Measurements from ENCODE around the gene SF3B1. TPM values are rescaled to one million over a fixed set of nuclear protein-coding genes. Genes with fewer than 3 reads are reported as not detected.

The SF3B1 gene
- total and polyA plus RNA-seq, 2 of the 13 experiments (the other 11 are each of a cell fraction or from before 2014, with no cell fraction given), result 387 to 750 TPM

DNA sequence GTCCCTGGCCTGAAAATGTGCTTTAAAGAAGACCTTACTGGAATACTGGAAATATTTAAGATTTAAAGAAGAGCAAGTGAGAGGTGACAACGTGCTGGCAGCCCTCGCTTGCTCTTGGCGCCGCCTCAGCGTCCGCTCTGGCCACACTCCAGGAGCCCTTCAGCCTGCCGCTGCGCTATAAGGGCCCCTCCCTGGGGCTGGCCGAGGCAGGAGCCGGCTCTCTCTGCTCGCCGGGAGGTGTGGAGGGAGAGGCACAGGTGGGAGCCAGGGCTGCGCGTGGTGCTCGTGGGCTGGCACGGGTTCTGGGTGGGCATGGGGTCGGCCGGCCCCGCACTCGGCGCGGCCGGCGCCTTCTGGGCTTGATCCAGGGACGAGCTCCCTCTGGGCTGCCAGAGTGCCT lies 15.6 kb upstream of the SF3B1 start:
- no TSS peak for BruUV-seq (replicated peaks)
- 97% methylated on average over 25 of the region's 25 CpGs for WGBS (ENCODE audit: low lambda C conversion rate)
- Histone ChIP-seq H3K79me2 (ENCODE audit: insufficient read depth, low read length) (peaks cover 26% of the 10 kb centered on the region), H4K20me1 (ENCODE audit: insufficient read depth, low read length) (no peaks in the 10 kb centered on the region), H3K4me2 (ENCODE audit: low read depth, low read length) (no peak overlapping the region), H3K4me3 (replicated peaks in 1 of 3; ENCODE audit: insufficient read depth in 1 of 3, low read depth in 2 of 3, low read length in 3 of 3) (no peak overlapping the region), H3K27me3 (ENCODE audit: control insufficient read depth in 1 of 2, insufficient read depth in 2 of 2, low read length in 2 of 2) (no peaks in the 10 kb centered on the region; a peak in 1 of 5 replicates), H3K4me1 (ENCODE audit: insufficient read depth, low read length) (peaks cover 19% of the 10 kb centered on the region), H3K9ac (ENCODE audit: insufficient read depth, low read depth, low read length) (no peak overlapping the region), H3K36me3 (replicated peaks in 1 of 2; ENCODE audit: control insufficient read depth in 1 of 2, insufficient read depth in 2 of 2, low read length in 2 of 2) (no peaks in the 10 kb centered on the region), H2AFZ (ENCODE audit: low read length) (no peak overlapping the region), H3K9me3 (ENCODE audit: low read length) (no peaks in the 10 kb centered on the region), H3K27ac (ENCODE audit: extremely low read length, insufficient read depth, low read length) (no peak overlapping the region)
- DNase-seq (ENCODE audit: low spot score) (no peak), ATAC-seq (no peak), FAIRE-seq (no peak)
- intact Hi-C loops (cut with micrococcal nuclease; ENCODE audit: unreplicated experiment), result loop anchor here (5.0 kb wide), 1 partner anchor 257 kb away; the partner anchor contains the start of gene MARS2
- POLR2A ChIA-PET, result interaction anchor here (0.7 to 8.2 kb wide), 17 partner anchors 10 to 1794 kb away, joined by 3 to 306 read pairs (median 8); partner anchors contain the start of genes HSPD1, HSPE1, MARS2 and MOB4
- CTCF ChIA-PET (ENCODE audit: low intra/inter-chr PET ratio, low total read pairs), result no interaction called here
- in situ Hi-C loops (cut with HindIII; ENCODE audit: extremely low pct_ligation_motif_present, low pct_unique_long_range_greater_than_20kb), result no loop called here
- TF ChIP-seq ZNF333 (CRISPR knock-in tag; IDR thresholded peaks at IDR 0.05; ENCODE audit: borderline replicate concordance) (peak; percentile 21; the same call in 1 of the 2 replicates), AGO2 (optimal IDR thresholded peaks at IDR 0.05; ENCODE audit: low read depth, low read length) (peak; percentile 29), HCFC1 (IDR thresholded peaks at IDR 0.05; ENCODE audit: low read depth, low read length) (no peak), REXO4 (CRISPR knock-in tag; IDR thresholded peaks at IDR 0.05; ENCODE audit: borderline replicate concordance) (no peak), ZNF607 (CRISPR knock-in tag; IDR thresholded peaks at IDR 0.05; ENCODE audit: borderline replicate concordance) (0 out of 2 replicates have a peak, but pooled peaks have one; percentile 2), ZNF44 (CRISPR knock-in tag; IDR thresholded peaks at IDR 0.05) (no peak), HNRNPH1 (optimal IDR thresholded peaks at IDR 0.05; ENCODE audit: low read depth, low read length) (no peak), ZNF143 (CRISPR knock-in tag; IDR thresholded peaks at IDR 0.05) (no peak), NRL (CRISPR knock-in tag; IDR thresholded peaks at IDR 0.05; ENCODE audit: borderline replicate concordance) (peak; percentile 54; the same call in 1 of the 2 replicates), ZNF292 (CRISPR knock-in tag; IDR thresholded peaks at IDR 0.05; ENCODE audit: borderline replicate concordance, low read depth) (no peak), PTBP1 (IDR thresholded peaks at IDR 0.05; ENCODE audit: low read depth, low read length, poor library complexity, severe bottlenecking) (peak; percentile 64), HDAC2 (CRISPR knock-in tag; IDR thresholded peaks at IDR 0.05) (no peak), SP4 (CRISPR knock-in tag; IDR thresholded peaks at IDR 0.05) (no peak), MXD4 (CRISPR knock-in tag; IDR thresholded peaks at IDR 0.05) (no peak)
- TF ChIP-seq, protein P1, sequence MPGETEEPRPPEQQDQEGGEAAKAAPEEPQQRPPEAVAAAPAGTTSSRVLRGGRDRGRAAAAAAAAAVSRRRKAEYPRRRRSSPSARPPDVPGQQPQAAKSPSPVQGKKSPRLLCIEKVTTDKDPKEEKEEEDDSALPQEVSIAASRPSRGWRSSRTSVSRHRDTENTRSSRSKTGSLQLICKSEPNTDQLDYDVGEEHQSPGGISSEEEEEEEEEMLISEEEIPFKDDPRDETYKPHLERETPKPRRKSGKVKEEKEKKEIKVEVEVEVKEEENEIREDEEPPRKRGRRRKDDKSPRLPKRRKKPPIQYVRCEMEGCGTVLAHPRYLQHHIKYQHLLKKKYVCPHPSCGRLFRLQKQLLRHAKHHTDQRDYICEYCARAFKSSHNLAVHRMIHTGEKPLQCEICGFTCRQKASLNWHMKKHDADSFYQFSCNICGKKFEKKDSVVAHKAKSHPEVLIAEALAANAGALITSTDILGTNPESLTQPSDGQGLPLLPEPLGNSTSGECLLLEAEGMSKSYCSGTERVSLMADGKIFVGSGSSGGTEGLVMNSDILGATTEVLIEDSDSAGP (CRISPR knock-in tag; IDR thresholded peaks at IDR 0.05; ENCODE audit: borderline replicate concordance), result peak; percentile 15; the same call in 1 of the 2 replicates
- TF ChIP-seq, protein P2, sequence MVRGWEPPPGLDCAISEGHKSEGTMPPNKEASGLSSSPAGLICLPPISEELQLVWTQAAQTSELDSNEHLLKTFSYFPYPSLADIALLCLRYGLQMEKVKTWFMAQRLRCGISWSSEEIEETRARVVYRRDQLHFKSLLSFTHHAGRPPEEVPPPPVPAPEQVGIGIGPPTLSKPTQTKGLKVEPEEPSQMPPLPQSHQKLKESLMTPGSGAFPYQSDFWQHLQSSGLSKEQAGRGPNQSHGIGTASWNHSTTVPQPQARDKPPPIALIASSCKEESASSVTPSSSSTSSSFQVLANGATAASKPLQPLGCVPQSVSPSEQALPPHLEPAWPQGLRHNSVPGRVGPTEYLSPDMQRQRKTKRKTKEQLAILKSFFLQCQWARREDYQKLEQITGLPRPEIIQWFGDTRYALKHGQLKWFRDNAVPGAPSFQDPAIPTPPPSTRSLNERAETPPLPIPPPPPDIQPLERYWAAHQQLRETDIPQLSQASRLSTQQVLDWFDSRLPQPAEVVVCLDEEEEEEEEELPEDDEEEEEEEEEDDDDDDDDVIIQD (CRISPR knock-in tag; IDR thresholded peaks at IDR 0.05; ENCODE audit: low read depth), result no peak
- TF ChIP-seq, protein P3, sequence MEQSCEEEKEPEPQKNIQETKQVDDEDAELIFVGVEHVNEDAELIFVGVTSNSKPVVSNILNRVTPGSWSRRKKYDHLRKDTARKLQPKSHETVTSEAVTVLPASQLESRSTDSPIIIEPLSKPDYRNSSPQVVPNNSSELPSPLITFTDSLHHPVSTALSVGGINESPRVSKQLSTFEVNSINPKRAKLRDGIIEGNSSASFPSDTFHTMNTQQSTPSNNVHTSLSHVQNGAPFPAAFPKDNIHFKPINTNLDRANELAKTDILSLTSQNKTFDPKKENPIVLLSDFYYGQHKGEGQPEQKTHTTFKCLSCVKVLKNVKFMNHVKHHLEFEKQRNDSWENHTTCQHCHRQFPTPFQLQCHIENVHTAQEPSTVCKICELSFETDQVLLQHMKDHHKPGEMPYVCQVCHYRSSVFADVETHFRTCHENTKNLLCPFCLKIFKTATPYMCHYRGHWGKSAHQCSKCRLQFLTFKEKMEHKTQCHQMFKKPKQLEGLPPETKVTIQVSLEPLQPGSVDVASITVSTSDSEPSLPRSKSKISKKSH (CRISPR knock-in tag; IDR thresholded peaks at IDR 0.05; ENCODE audit: borderline replicate concordance), result 0 out of 2 replicates have a peak, but pooled peaks have one; percentile 38
- TF ChIP-seq, protein P4, sequence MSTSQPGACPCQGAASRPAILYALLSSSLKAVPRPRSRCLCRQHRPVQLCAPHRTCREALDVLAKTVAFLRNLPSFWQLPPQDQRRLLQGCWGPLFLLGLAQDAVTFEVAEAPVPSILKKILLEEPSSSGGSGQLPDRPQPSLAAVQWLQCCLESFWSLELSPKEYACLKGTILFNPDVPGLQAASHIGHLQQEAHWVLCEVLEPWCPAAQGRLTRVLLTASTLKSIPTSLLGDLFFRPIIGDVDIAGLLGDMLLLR (CRISPR knock-in tag; IDR thresholded peaks at IDR 0.05), result no peak
- TF ChIP-seq, protein P5, sequence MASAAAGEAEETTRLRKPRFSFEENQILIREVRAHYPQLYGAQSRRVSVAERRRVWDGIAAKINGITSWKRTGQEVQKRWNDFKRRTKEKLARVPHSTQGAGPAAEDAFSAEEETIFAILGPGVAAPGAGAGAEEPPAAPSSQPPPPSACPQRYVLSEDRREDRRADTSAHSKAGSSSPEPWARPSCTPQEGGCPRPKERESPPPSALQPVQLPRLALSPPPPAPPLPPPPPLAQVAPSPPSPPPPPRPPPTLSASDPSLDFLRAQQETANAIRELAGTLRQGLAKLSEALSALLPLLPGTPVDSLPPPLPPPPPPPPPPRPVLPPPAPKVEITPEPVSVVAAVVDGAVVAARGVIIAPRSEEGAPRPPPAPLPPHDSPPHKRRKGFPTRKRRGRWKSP (CRISPR knock-in tag; IDR thresholded peaks at IDR 0.05), result no peak
